ENCODE data around the gene FRAT2.
"Not testable (repeated sequence)": the region's sequence is repeated elsewhere in the genome, so short reads cannot be mapped to it uniquely, and the experiment has no call there.

DNA sequence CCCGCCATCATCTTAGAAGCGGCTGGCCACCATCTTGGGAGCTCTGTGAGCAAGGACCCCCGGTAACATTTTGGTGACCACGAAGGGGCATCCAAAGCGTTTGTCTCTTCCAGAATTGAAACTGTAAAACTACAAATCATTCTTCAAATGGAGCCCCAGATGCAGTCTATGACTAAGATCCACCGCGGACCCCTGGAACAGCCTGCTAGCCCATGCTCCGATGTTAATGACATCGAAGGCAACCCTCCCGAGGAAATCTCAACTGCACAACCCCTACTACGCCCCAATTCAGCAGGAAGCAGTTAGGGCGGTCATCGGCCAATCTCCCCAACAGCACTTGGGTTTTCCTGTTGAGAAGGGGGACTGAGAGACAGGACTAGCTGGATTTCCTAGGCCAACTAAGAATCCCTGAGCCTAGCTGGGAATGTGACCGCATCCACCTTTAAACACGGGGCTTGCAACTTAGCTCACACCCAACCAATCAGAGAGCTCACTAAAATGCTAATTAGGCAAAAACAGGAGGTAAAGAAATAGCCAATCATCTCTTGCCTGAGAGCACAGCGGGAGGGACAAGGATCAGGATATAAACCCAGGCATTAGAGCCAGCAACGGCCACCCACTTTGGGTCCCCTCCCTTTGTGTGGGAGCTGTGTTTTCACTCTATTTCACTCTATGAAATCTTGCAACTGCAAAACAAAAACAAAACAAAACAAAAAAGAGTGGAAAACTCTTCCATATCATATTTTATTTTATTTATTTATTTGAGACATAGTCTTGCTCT, 43.8 kb downstream of the FRAT2 start:
- TF ChIP-seq POU2F2 (IDR thresholded peaks at IDR 0.05; ENCODE audit: low read depth, low read length); POLR2AphosphoS5 (IDR thresholded peaks at IDR 0.05; ENCODE audit: low read depth, low read length); TAF1 (IDR thresholded peaks at IDR 0.05; ENCODE audit: low read depth, low read length); PAX5 (IDR thresholded peaks at IDR 0.05; ENCODE audit: insufficient read depth, low read length, severe bottlenecking); POLR2A (IDR thresholded peaks at IDR 0.05; ENCODE audit: low read depth, low read length): not testable (repeated sequence)
